GM21786 (cell line): ENCODE results near the gene CKB.

ENCODE experiments used
- ATAC-seq: cut with Tn5 transposase; IDR thresholded peaks from one replicate; pipeline ENCODE4 v1.9.1; 2021; ENCODE audit not compliant: unreplicated experiment

Gene CKB

DNA sequence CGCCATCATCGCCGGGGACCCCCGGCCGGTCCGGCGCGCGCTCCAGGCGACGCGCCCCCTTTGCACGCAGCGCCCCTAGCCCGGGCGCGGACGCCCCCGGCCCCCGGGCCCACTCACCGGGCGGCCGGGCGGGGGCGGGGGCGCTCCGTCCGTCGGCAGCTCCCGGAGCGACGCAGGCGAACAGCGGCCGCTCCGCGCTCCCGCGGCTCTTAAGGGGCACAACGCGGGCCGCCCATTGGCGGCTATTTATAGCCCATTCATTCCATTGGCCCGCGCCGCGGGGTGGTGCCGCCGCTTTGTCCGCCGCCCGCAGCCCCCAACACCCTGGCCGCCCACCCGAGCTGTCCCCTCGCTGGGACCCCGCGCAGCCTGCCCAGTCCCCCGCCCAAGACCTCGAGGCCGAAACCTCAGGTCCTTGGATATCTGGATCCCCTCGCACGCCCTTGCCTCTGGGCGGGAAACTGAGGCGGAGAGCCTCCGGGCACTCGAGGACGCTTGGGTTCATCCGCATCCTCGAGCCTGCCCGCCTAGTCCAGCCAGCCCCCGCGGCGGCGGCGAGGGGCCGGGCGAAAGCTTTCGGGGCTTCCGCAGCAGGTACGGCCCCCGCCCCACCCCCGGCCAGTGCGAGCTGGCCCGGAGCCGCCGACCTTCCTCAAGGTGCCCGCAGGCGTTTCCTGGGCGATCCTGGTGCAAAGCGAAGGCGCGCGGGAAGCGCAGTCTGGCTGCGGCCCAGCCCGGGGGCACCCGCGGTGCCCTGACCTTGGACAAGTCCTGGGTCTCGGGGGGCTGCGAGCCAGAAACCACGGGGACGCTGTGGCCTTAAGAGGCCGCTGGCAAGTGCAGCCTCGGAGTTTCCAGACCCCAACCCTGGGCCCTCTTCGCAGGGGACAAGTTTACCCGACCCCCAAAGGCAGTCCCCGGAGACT, at the start of gene CKB:
CKB (minus strand) TSS at position 182 of the 926 bp plus-strand sequence. CDS start 337 bp downstream, outside the sequence.
- no peak for ATAC-seq

DNA sequence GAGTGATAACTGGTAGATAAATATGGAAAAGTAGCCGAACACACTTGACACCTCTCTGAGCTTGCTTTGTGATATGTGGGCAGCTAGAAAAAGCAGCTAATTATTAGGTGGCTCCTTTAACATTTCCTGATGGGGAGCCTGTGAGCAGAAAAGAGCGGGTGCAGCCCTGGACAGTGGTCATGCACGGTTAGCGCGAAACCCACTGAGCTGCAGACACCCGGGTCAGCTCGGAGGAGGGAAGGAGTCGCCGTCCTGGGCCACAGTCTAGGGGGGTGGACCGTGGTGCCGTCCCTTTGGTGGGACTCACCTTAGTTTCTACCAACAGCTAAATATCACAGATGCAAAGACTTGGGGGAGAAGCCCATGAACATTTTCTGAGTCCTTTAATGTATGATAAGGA, 46.8 kb upstream of the CKB start:
- ATAC-seq = no peak

DNA sequence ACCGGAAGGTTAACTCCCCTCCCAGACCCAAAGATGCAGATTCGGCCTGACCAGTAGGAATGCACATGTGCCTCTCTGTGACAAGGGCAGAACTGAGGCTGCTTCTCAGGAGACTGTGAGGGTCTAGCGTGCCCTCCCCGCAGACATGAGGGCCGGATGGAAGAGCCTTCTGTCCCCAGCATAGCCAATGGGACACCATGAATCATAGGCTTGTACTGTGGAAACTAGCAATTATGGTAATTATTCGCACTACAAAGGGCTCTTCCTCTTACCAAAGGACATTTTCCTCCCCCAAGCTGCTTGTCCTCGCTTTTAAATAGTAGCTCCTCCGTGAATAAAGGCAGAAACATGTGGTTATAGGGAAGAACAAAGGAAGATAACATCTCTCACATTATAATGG, 46.3 kb upstream of the CKB start:
- ATAC-seq = no peak

DNA sequence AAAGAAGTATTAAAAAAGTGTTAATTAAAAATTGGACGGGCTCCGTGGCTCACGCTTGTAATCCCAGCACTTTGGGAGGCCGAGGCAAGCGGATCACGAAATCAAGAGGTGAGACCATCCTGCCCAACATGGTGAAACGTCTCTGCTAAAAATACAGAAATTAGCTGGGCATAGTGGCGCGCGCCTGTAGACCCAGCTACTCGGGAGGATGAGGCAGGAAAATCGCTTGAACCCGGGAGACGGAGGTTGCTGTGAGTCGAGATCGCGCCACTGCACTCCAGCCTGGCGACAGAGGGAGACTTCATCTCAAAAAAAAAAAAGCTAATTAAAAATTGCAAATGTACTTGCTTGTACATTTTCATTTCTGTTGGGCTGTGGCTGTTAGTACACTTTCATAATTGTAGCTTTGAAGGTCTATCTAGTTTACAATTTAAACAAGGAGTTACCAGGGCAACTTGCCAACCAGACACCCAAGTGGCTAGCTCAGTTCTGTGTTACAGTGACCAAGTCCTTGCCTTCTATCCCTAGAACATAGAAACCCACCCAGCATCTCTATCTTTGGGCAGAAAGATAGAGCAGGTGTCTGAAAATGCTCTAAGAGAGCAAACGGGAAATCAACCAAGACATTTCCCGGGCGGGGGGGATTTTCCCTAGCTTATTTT, 41.3 kb upstream of the CKB start:
- ATAC-seq = no peak

DNA sequence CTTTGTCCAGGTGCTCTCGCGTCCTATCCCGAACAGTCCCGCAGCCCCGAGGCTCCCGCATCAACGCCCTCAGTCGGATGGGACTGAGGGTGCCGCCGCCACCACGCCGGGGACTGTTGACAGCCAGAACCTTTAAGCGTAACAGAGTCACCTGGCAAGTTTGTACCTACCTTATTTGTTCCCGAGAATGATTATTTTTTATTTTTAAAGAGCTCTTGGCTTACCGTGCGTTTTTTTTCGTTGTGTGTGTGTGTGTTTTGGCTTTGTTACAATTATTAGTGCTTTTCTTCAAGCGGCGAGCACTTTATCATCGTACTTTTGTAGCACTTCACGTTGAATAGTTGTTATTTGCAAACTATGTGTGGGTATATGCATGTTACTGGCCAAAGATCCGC, 40.6 kb upstream of the CKB start:
- no peak for ATAC-seq

DNA sequence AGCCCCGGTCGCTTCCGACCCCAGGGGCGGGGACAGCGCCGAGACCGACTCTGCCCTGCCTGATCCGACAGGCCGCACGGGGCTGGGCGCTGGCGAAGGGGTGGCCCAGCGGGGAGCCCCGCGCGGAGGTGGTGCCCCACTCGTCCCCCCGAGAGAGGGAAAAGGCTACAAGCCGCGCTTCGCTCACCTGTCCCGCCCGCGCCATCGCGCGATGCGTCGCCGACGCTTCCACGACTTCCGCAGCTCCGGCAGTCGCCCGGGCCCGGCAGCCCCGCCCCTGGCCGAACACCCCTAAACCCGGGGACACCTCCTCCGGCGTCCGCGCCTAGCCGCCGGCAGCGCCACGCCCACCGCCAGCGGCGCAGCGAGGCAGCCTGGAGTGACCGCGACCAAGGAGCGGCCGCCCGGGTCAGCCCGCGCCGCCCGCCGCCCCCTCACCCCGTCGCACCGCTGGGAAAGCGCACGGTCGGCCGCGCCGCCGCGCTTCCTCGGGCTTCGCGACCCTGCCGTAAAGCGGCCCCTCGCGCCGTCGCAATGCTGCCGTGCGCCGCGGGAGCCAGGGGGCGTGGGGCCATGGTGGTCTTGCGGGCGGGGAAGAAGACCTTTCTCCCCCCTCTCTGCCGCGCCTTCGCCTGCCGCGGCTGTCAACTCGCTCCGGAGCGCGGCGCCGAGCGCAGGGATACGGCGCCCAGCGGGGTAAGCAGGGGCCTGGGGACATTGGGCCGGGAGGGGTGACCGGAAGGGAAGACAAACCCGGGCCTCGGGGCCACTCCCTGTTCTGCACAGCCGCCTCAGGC, 40.0 kb upstream of the CKB start, which contains the start of the genes BAG5 and COA8:
BAG5 (minus strand) TSS at position 229 of the 797 bp plus-strand sequence. CDS start 1,493 bp downstream, outside the sequence.
COA8 (plus strand) TSS at position 532 of the 797 bp plus-strand sequence; CDS start at position 574, 42 bp downstream.
- ATAC-seq = peak; percentile 74

DNA sequence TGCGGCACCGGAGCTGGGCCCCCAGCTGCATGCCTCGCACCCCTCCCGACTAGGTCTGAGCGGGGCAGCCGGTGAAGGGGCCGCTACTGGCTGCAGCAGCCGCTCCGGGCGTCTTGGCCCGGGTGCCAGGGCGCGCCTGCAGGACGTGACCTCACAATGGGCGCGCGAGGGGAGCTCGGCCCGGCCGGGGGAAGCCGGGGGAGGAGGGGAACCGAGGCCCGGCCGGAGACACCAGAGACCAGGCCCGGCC, 39.5 kb upstream of the CKB start:
- ATAC-seq = peak; percentile 19

DNA sequence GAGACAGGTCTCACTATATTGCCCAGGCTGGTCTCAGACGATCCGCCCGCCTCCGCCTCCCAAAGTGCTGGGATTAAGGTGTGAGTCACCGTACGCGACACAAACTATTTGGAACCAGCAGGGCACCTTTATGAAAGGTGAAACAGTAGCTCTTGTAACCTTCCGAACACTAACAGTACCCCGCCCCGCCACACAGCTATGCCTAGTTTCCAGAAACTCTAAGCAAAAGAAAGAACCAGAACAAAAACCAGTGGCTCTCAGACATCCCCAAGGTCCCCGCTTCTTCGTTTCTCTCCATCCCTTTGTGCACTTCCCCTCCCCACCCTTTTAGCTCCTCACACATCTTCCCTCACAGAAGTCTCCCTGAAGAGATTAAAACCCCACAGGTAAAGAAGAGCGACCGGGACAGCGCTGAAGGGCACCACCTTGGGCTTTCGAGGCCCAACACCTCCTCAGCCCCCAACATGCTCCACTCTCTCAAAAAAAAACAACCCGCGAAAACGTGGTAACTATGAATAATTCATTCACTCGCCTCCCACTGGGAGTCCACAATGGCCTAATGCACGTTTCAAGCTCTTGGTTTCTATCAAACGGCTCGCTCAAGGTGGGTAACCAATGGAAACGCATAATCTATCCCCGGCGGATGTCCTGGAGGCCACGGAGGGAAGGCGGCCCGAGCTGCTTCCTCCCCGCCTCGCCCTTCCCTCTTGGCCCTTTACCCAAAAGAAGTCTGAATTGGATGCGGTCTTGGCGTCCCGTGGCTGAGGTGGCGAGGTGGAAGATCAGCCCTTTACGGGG, 39.0 kb upstream of the CKB start:
- peak; percentile 22 for ATAC-seq

DNA sequence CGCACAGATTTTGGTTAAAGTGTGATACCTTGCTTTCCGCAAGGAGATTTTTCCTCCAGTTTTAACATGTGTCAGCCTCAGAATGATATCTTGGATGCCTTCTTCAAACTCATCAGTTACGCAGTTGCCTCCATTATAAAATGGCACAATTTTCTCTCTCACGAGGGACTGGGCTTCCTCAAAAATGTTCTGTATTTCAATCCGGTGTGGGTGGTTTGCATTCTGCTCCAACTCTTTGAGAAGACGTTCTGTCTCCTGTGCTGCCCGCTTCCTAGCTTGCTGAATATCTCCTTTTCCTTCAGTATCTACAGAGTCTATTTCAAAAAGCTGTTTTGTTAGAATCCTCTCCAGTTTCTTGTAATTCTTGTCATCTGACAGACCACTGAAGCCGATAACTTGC, 38.1 kb upstream of the CKB start:
- no peak for ATAC-seq

DNA sequence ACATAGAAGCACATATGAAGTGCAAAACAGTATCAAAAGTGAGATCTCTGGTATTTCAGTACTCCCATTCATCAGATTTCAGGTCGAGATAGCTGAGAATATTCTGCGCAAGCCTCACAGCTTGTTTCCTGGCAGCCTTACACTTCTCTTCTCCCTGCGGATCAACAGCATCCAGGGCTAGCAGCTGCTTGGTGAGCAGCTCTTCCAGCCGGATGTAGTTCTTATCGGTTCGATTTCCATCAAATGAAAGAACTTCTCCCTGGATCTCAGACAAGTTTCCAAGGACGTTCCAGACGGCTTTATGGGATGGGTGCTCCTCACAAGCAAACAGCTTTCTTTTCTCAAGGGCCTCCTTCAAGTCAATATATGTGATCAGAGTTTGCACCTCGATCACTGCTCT, 37.1 kb upstream of the CKB start:
- no peak for ATAC-seq

DNA sequence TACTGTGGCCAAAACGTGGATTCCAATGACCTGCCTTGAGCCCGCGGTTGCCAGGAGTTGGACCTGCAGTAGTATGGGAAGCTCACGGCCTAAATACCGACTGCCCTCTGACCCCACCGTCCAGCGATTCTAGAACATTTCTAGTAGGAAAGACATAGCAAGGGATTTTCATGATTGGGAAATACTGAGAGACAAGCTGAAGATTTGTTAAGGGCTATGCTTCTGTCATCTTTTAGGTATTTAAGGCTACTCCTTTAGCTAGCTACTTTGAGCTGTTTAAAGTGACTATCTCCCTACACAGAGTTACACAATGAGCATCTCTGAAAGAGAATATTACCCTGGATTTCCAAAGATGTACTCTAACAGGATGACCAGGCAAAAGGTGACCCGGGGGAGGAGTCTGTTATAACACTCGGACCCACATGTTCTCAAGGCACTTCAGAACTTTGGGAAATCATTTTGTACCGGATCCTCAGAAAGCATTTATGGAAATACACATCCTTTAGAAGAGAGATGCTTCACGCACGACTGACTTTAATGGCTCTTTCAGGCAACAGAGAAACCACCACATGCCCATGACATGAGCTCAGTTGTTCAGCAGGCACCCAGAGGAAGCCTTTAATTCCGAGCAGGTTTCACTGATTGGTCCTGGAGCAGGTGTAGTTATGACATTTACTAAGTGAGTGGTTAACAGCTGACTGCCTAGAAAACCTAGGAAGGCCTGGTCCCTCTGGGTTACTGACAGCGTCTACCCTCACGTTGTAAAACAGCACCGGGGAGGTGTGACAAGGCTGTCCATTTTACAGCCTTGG, 35.6 kb upstream of the CKB start:
- ATAC-seq = no peak

DNA sequence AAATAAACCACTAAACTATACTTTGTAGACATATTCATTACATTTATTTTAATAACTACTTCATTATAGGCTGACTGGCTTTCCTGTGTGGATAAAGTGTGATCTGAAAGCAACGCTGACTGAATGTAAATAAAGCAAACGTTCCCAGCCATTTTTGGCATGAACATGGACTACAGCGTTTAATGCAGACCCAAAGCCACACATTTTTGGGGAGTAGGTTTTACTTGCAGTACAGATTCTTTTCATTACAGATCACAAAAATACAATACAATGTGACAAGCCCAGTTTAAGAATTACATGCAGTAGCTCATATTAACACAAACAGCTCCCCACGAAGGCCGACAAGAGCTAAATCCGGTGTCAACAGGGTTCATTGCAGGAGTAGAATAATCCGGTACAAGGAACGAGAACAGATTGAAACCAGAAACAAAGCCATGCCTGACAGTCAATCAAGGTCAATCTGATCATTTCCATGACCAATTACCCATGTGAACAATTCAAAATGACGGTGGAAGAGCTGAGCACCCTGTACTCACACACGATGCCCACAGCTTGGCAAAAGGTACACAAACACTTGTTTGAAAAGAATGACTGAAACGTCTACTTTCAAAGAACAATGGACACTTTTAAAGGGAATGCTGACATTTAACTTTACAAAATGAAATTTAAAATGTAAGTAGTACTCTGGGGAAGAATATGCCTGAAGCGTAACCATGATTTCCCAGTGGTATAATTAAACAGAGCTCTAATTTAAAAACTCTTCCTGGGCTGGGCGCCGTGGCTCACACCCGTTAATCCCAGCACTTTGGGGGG, 34.5 kb upstream of the CKB start:
- ATAC-seq = no peak

DNA sequence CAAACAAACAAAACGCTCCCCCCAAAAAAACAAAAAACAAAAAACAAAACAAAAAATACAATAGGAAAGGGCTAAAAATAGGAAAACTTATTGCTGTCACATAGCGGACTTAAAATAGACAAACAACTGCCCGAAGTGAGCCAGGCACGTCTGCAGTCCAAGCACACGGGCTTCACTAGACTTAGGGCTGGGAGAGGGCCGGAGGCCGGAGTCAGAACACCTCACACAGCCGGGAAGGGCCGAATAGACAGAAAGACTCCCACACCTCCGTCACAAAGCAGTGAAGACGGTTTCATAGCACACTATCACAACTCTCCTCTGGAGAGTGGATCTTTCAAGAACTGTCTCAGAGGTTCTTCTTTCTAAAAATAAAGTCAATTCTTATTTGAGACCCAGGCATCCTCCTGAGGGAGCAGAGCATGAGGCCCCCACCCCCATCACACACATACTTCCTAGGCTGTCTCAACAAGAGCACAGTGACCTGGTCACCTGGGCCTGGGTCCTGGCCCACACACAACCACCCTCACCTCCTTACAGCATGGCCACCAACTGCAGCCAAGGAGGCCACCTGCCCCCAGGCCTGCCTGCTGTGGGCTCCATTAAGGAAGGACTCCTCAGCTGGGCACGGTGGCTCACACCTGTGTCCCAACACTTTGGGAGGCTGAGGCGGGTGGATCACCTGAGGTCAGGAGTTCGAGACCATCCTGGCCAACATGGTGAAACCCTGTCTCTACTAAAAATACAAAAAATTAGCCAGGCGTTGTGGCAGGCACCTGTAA, 33.1 kb upstream of the CKB start:
- no peak for ATAC-seq

DNA sequence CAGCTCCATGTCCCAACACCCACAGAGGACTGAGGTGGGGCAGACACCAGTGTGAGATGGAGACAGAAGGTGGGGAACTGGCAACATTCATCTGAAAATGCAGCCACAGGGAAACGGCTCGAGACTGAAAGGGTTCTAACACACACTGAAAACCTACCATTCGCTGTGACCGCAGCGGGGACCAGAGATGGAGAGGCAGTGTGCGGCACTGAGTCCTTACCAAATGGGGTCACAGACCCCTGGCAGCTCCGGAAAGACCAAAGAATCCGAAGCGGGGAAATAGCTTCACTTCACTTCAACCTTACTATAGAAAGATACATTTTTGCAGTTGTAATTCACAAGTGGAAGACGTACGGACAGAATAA, 30.2 kb upstream of the CKB start:
- ATAC-seq = no peak

DNA sequence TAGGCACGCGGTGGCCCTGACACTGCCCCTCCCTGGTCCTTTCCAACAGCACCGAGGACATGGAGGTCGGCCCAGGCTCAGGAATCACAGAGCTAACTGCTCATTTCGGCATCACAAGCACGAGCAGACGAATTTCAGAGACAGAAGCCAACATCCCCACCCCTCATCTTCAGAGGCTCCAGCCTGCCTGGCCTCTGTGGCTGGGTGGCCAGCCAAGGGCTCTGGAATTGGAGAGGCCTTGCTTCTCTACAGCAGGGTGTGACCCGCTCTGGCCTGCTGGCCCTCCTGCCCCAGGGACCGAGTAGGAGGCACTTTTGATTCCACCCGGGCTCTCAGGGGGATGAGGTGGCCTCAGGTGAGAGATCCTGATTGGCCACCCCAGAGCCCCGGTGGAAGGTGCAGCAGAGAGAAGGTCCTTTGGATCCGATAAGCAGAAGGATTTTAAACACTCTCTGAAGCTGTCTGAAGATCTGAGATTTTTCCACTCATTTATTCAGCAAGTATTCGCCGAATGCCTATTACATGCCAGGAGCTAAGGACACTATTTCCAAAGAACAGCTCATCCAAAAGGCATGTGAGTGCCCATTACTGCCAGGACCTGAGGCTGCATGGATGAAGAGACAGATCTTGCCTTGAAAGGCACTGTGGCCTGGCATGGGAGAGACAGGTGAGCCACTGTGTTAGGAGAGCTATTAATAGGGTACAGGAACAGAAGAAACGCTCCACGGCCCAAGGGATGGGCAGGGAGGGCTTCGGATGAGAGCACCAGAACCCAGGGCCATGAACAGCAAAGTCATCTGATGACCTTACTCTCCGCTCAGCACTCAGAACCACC, 29.6 kb upstream of the CKB start:
- no peak for ATAC-seq

DNA sequence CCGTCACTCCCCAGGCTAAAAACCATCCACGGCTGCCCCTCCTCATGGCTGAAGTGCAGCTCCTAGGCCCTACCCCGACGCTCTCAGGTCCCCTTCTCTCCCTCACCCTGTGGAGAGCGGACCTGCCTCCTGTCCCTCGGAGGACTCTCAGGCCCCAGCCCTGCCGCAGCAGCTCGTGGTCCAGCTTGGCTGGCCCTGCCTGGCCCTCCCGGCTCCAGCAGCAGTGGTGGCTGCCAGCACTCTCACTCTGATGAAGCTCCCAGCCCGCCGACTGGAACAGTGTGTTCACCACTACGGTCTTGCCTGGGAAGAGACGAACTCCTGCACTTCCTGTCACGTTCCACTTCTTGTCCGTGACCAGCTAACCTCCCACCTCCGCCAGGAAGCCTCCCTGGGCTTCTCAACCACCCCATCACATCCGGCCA, 28.7 kb upstream of the CKB start:
- ATAC-seq = no peak
